Neuronal stem cell (in vitro differentiated cells): ENCODE data around the gene PLEKHA5.
"Not testable (repeated sequence)": the region's sequence is repeated elsewhere in the genome, so short reads cannot be mapped to it uniquely, and the experiment has no call there.

Experiments used
- DNase-seq: peaks from one replicate; pipeline ENCODE4 v3.0.0-alpha.2; 2013; ENCODE audit warnings: low spot score
- H2AFZ ChIP-seq: one replicate; pipeline ENCODE4 v1.6.1; 2013; ENCODE audit warnings: mild to moderate bottlenecking, low read length, inconsistent platforms
- H2AK5ac ChIP-seq: 2 replicates; pipeline ENCODE4 v1.6.1; 2013; ENCODE audit warnings: low read depth, mild to moderate bottlenecking, inconsistent platforms, low read length, moderate library complexity, mixed read lengths
- H2BK120ac ChIP-seq: 2 replicates; pipeline ENCODE4 v1.6.1; 2013; ENCODE audit warnings: low read depth, mild to moderate bottlenecking, inconsistent platforms, low read length, moderate library complexity, mixed read lengths
- H2BK12ac ChIP-seq: one replicate; pipeline ENCODE4 v1.6.1; 2013; ENCODE audit warnings: low read length, inconsistent platforms
- H2BK15ac ChIP-seq: 2 replicates; pipeline ENCODE4 v1.6.1; 2013; ENCODE audit warnings: mild to moderate bottlenecking, low read length, inconsistent platforms, mixed read lengths
- H2BK5ac ChIP-seq: one replicate; pipeline ENCODE4 v1.6.1; 2013; ENCODE audit warnings: inconsistent platforms, mild to moderate bottlenecking, low read length, moderate library complexity
- H3K14ac ChIP-seq: one replicate; pipeline ENCODE4 v1.6.1; 2013; ENCODE audit warnings: low read length, inconsistent platforms
- H3K18ac ChIP-seq: 2 replicates; pipeline ENCODE4 v1.6.1; 2013; ENCODE audit warnings: low read length, inconsistent platforms
- H3K23ac ChIP-seq: 2 replicates; pipeline ENCODE4 v1.6.1; 2013; ENCODE audit warnings: low read depth, mild to moderate bottlenecking, mixed read lengths, low read length, inconsistent platforms; ENCODE audit not compliant: poor library complexity
- H3K27ac ChIP-seq: replicated peaks from 3 replicates; pipeline ENCODE4 v1.5.1; 2013; ENCODE audit warnings: low read length, inconsistent platforms
- H3K27me3 ChIP-seq, 3 experiments: 2 replicates each; pipeline ENCODE4 v1.6.1; 2013; ENCODE audit warnings: low read length in 3 of 3, mild to moderate bottlenecking in 2 of 3, inconsistent platforms in 1 of 3, low read depth in 1 of 3, mixed read lengths in 1 of 3, moderate library complexity in 1 of 3; ENCODE audit not compliant: control insufficient read depth in 3 of 3, insufficient read depth in 3 of 3
- H3K36me3 ChIP-seq, 2 donors: replicated peaks in 1 of 2; 2 replicates each; pipeline ENCODE4 v1.6.1; 2013; ENCODE audit warnings: low read length in 2 of 2; ENCODE audit not compliant: control insufficient read depth in 2 of 2, insufficient read depth in 2 of 2
- H3K4ac ChIP-seq: 2 replicates; pipeline ENCODE4 v1.6.1; 2013; ENCODE audit warnings: inconsistent platforms, mild to moderate bottlenecking, low read length, moderate library complexity
- H3K4me1 ChIP-seq, 2 donors: 1 replicate in 1 of 2; 2 replicates in 1 of 2; pipeline ENCODE4 v1.6.1; 2013; ENCODE audit warnings: low read length in 2 of 2, low read depth in 1 of 2; ENCODE audit not compliant: control insufficient read depth in 2 of 2, insufficient read depth in 1 of 2
- H3K4me2 ChIP-seq: one replicate; pipeline ENCODE4 v1.6.1; 2013; ENCODE audit warnings: mild to moderate bottlenecking, low read length, inconsistent platforms; ENCODE audit not compliant: insufficient read depth, poor library complexity, severe bottlenecking
- H3K4me3 ChIP-seq, 2 donors: 2 replicates each; pipeline ENCODE4 v1.5.1; 2013; ENCODE audit warnings: low read length in 2 of 2, mild to moderate bottlenecking in 2 of 2, inconsistent platforms in 1 of 2, moderate library complexity in 1 of 2
- H3K79me1 ChIP-seq: one replicate; pipeline ENCODE4 v1.6.1; 2013; ENCODE audit warnings: low read depth, mild to moderate bottlenecking, inconsistent platforms, low read length, moderate library complexity
- H3K9ac ChIP-seq: one replicate; pipeline ENCODE4 v1.6.1; 2013; ENCODE audit warnings: mild to moderate bottlenecking, low read depth, low read length, inconsistent platforms; ENCODE audit not compliant: poor library complexity
- H3K9me3 ChIP-seq, 2 donors: replicated peaks in 1 of 2; 2 replicates each; pipeline versions ENCODE3 to v1.6.1; 2013; ENCODE audit warnings: low read length in 2 of 2, mild to moderate bottlenecking in 2 of 2, inconsistent platforms in 1 of 2, low read depth in 1 of 2, mixed read lengths in 1 of 2, moderate library complexity in 1 of 2; ENCODE audit not compliant: control insufficient read depth in 2 of 2, insufficient read depth in 1 of 2
- H4K8ac ChIP-seq: one replicate; pipeline ENCODE4 v1.6.1; 2013; ENCODE audit warnings: low read depth, mild to moderate bottlenecking, inconsistent platforms, low read length, moderate library complexity
- H4K91ac ChIP-seq: one replicate; pipeline ENCODE4 v1.6.1; 2013; ENCODE audit warnings: low read length, low read depth, mild to moderate bottlenecking, inconsistent platforms; ENCODE audit not compliant: poor library complexity
- WGBS, 2 donors: extraction: QIAGEN DNeasy Blood & Tissue Kit; methylation state at CpG; one replicate each; pipeline ENCODE4 v1.1.7; 2013; ENCODE audit warnings: missing lambda C conversion rate in 2 of 2, mixed read lengths in 1 of 2; ENCODE audit not compliant: insufficient read length in 2 of 2, insufficient replicate concordance in 1 of 2; ENCODE audit errors: extremely low coverage in 2 of 2; 5-methylcytosine and 5-hydroxymethylcytosine counted together

PLEKHA5 gene

DNA sequence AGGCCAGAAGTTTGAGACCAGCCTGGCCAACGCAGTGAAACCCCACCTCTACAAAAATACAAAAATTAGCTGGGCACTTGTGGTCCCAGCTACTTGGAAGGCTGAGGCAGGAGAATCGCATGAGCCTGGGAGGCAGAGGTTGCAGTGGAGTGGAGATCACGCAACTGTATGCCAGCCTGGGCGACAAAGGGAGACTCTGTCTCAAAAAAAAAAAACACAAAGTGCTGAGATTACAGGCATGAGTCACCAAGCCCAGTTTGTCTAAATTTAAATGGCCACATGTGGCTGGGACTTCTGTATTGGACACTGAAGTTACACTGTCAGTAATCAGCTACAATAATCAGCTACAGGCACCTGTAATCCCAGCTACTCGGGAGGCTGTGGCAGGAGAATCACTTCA, 208.9 kb downstream of the PLEKHA5 start:
- Histone ChIP-seq H2BK12ac (no peak overlapping the region), H4K8ac (no peak overlapping the region), H3K4ac (no peak overlapping the region), H3K79me1 (no peaks in the 10 kb centered on the region), H3K4me3 (no peak overlapping the region), H3K9ac (no peak overlapping the region), H3K23ac (no peak overlapping the region), H2AFZ (no peak overlapping the region), H2AK5ac (no peak overlapping the region), H3K9me3 (peaks cover 2 to 8% of the 10 kb centered on the region in 2 donors), H3K18ac (no peak overlapping the region), H2BK15ac (no peak overlapping the region), H3K27ac (no peak overlapping the region), H3K14ac (no peak overlapping the region), H4K91ac (no peak overlapping the region), H2BK120ac (no peak overlapping the region), H2BK5ac (no peak overlapping the region), H3K27me3 (no peaks in the 10 kb centered on the region), H3K4me2 (no peak overlapping the region), H3K36me3 (peaks cover 13 to 71% of the 10 kb centered on the region in 2 donors), H3K4me1 (no peaks in the 10 kb centered on the region)
- DNase-seq: no peak
- WGBS, 2 donors: no CpG with 5 or more reads among the region's 5 CpGs

DNA sequence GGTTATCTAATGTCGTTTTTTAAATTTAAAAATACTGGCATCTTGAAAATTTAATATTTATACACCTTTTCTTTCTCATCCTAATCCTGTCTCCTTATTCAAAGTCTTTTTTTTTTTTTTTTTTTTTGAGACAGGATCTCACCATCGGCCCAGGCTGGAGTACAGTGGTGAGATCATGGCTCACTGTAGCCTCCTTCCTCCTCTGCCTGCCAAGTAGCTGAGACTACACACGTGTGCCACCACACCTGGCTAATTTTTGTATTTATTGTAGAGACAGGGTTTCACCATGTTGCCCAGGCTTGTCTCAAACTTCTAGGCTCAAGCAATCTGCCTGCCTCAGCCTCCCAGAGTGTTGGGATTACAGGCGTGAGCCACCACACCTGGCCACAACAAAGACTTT, 221.3 kb downstream of the PLEKHA5 start:
- peaks cover 16 to 88% of the 10 kb centered on the region in 2 donors for H3K36me3 ChIP-seq
- H2AK5ac ChIP-seq: not testable (repeated sequence)

DNA sequence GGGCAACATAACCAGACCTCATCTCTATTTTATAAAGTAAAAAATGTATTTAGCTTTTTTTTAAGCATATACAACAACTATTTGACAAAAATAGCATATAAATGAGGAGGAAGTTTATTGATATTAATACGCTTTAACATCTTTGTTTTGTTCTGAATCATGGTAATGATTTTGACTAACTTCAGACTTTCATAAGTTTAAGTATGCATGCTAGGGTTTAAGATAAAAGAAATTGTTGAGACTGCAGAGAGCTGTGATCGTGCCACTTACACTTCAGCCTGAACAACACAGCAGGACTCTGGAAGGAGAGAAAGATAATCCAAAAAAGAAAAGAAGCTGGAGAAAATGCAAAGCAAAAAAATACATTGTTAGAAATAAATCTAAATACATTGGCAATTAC, 221.8 kb downstream of the PLEKHA5 start:
- H2AFZ ChIP-seq: no peak overlapping the region
- no peak overlapping the region for H3K9ac ChIP-seq
- peaks cover 16 to 91% of the 10 kb centered on the region in 2 donors for H3K36me3 ChIP-seq
- no peaks in the 10 kb centered on the region for H3K4me1 ChIP-seq
- H2BK12ac ChIP-seq: no peak overlapping the region
- H3K9me3 ChIP-seq: peaks cover 2 to 11% of the 10 kb centered on the region in 2 donors
- H2BK5ac ChIP-seq: no peak overlapping the region
- H3K4me2 ChIP-seq: no peak overlapping the region
- no CpG with 5 or more reads among the region's 2 CpGs for WGBS, 2 donors
- no peak overlapping the region for H3K23ac ChIP-seq
- no peaks in the 10 kb centered on the region for H3K27me3 ChIP-seq
- no peak for DNase-seq
- H4K91ac ChIP-seq: no peak overlapping the region
- H3K4me3 ChIP-seq: no peak overlapping the region
- no peak overlapping the region for H2BK120ac ChIP-seq
- no peak overlapping the region for H3K14ac ChIP-seq
- no peak overlapping the region for H2BK15ac ChIP-seq
- H2AK5ac ChIP-seq: no peak overlapping the region
- H3K18ac ChIP-seq: no peak overlapping the region
- no peak overlapping the region for H4K8ac ChIP-seq
- H3K79me1 ChIP-seq: no peaks in the 10 kb centered on the region
- no peak overlapping the region for H3K4ac ChIP-seq
- H3K27ac ChIP-seq: no peak overlapping the region

More for the DNA sequence above, 221.3 kb downstream of the PLEKHA5 start:
- peaks cover 2 to 11% of the 10 kb centered on the region in 2 donors for H3K9me3 ChIP-seq
- H2BK5ac ChIP-seq, H3K9ac ChIP-seq, H3K4ac ChIP-seq, H2BK120ac ChIP-seq, H3K4me2 ChIP-seq, H3K27ac ChIP-seq, H2AFZ ChIP-seq, H3K79me1 ChIP-seq, H2BK12ac ChIP-seq, H2BK15ac ChIP-seq, H3K23ac ChIP-seq, H3K4me1 ChIP-seq, H3K18ac ChIP-seq, H4K8ac ChIP-seq, H3K4me3 ChIP-seq, H3K14ac ChIP-seq, DNase-seq, H4K91ac ChIP-seq, H3K27me3 ChIP-seq: not testable (repeated sequence)
- no CpG with 5 or more reads among the region's 4 CpGs for WGBS, 2 donors

DNA sequence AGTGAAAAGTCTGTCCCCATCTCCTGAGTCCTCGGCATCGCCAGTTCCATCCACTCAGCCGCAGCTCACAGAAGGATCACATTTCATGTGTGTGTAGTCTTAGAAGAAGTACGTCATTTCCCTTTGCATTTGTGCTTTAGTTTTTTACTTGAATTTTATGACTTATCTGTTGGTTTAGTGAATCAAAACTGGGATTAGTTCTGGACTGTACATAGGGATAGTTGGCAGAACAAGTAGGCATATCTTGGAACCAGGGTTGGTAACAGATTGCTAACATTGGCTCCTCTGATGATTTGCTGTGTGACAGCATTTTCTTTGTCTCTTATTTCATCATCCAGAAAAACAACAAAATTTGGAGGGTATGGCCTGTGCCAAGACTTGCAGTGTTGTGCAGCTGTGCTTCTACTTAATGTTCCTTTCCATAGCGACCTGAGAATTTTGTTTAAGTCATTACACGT, 240.2 kb downstream of the PLEKHA5 start:
- H3K4me2 ChIP-seq: no peak overlapping the region
- no peak overlapping the region for H3K23ac ChIP-seq
- H3K18ac ChIP-seq: no peak overlapping the region
- peaks cover 19 to 86% of the 10 kb centered on the region in 2 donors for H3K36me3 ChIP-seq
- no peak overlapping the region for H2AFZ ChIP-seq
- H3K9ac ChIP-seq: no peak overlapping the region
- no peak overlapping the region for H2BK12ac ChIP-seq
- no peak overlapping the region for H3K27ac ChIP-seq
- no peak overlapping the region for H3K14ac ChIP-seq
- no peaks in the 10 kb centered on the region for H3K27me3 ChIP-seq
- no peak overlapping the region for H2AK5ac ChIP-seq
- no peak overlapping the region for H4K91ac ChIP-seq
- no peak overlapping the region for H2BK15ac ChIP-seq
- no peak overlapping the region for H3K4me3 ChIP-seq
- H3K4me1 ChIP-seq: no peaks in the 10 kb centered on the region
- WGBS, 2 donors: no CpG with 5 or more reads among the region's 6 CpGs
- H4K8ac ChIP-seq: no peak overlapping the region
- no peak overlapping the region for H2BK120ac ChIP-seq
- no peaks in the 10 kb centered on the region for H3K79me1 ChIP-seq
- no peak overlapping the region for H2BK5ac ChIP-seq
- DNase-seq: no peak
- H3K9me3 ChIP-seq: no peaks in the 10 kb centered on the region
- H3K4ac ChIP-seq: no peak overlapping the region
